GM18867 (cell line): ENCODE measurements around the gene PTPRJ.
"Not testable (repeated sequence)": the region's sequence is repeated elsewhere in the genome, so short reads cannot be mapped to it uniquely, and the experiment has no call there.

ENCODE experiments used
- ATAC-seq: cut with Tn5 transposase; IDR thresholded peaks from one replicate; pipeline ENCODE4 v1.9.1; 2021; ENCODE audit warnings: mild to moderate bottlenecking, moderate library complexity; ENCODE audit not compliant: unreplicated experiment

PTPRJ gene

DNA sequence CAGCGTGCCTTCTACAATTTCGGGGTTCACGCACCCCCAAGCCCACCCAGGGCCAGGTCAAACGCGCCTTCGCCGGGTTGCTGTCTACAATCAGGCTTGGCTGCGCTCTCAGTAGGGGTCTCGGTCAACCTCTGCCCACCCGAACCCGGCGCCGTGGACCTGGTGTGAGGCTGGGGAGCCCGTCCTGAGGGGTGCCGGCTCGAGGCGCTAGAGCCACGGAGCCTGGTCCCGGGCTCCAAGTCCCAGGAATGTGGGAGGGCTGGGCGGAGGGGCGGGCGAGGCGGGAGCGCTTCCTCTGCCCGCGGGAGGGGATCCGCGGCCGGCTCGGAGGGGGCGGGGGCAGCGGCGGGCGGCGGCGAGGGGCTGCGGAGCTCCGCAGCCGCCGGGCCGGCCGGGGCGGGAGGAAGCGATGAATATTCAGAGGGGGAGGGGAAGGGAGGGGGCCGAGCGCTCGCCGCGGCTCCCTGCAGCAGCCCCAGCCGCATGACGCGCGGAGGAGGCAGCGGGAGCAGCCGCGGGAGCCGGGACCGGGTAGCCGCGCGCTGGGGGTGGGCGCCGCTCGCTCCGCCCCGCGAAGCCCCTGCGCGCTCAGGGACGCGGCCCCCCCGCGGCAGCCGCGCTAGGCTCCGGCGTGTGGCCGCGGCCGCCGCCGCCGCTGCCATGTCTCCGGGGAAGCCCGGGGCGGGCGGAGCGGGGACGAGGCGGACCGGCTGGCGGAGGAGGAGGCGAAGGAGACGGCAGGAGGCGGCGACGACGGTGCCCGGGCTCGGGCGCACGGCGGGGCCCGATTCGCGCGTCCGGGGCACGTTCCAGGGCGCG lies at the start of gene PTPRJ:
PTPRJ (plus strand) TSS at position 472 of the 819 bp plus-strand sequence. CDS start 354 bp downstream, outside the sequence.
- peak; percentile 58 for ATAC-seq

DNA sequence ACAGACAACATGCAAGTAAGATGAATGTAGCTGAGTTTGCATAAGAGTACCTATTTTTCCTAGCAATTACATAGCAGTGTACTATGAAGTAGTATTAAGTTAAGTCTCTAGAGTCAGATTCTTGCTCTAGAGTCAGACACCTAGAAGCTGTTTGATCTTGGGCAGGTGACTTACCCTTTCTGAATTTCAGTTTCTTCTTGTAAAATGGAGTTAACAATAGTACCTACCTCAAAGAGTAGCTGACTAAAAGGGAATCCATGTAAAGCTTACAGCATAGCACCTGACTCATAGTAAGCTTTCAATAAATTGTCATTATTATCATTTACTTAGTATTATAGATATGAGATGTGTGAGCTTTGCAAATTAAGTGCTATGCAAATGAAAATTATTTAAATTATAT lies 47.8 kb upstream of the PTPRJ start:
- no peak for ATAC-seq

DNA sequence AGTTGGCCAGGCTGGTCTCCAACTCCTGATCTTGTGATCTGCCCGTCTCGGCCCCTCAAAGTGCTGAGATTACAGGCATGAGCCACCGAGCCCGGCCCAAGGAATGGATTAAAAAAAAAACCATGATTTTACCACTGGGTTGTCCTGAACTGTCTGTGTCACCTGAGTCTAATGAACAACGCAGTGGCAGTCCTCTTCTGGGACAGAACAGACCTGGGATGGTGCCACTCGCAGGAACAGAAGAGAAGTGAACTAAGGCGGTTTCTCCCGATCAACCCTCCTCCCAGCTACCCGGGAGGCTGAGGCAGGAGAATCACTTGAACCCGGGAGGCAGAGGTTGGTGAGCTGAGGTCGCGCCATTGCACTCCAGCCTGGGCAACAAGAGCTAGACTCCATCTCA lies 46.6 kb upstream of the PTPRJ start:
- ATAC-seq = not testable (repeated sequence)

DNA sequence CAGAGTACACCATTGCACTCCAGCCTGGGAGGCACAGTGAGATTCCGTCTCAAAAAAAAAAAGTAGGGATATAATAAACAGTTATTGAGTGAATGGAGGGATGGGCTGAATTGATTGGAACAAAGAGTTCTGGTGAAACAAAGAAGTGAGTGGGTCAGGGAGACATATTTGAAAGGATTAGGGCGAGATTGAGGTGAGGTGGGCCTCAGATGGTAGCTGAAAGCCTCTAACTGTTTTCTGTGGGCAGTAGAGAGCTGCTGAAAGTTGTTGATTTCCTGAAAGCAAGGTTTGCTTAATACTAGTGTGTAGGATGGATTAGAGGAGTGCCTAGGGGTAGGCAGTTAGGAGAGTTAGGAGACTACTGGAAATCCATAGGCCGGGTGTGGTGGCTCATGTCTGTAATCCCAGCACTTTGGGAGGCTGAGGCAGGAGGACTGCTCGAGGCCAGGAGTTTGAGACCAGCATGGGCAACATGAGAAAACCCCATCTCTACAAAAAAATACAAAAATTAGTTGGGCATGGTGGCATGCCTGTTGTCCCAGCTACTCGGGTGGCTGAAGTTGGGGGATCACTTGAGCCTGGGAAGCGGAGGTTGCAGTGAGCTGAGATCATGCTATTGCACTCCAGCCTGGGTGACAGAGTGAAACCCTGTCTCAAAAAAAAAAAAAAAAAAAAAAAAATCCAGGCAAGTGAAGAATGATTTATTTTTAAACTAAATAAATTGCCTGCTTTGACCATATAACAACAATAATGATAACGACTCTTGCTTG lies 41.4 kb upstream of the PTPRJ start:
- no peak for ATAC-seq

DNA sequence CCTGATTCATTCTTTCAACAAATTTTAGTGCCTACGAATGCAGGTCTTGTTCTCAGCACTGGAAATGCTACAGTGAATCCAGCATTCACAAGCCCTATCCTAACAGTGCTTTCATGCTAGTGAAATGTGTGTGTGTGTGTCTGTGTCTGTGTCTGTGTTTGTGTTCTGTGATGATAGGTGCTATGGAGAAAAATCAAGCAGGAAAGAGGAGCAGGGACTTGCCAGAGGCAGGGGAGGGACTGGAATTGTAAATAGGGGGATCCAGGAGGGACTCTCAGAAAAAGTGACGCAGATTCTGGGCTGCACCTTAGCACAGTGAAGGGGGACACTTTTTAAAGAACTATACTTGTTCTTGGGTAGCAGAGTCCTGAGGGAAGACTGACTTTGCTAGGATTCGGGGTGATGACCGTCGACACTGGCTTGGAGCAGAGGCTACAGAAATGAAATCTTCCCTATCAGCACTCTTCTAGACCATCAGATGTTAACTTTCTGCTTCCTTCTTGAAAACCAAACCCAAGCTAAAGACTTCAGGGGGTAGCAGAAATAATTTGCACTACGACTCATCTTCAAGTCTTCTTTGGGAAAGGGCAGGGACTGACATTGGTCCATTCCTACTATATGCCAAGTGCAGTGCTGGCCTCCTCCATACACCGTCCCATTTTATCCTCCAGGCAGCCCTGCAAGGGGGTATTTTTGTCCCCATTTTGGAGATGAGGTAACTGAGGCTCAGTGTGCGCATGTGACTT lies 39.3 kb upstream of the PTPRJ start:
- no peak for ATAC-seq

DNA sequence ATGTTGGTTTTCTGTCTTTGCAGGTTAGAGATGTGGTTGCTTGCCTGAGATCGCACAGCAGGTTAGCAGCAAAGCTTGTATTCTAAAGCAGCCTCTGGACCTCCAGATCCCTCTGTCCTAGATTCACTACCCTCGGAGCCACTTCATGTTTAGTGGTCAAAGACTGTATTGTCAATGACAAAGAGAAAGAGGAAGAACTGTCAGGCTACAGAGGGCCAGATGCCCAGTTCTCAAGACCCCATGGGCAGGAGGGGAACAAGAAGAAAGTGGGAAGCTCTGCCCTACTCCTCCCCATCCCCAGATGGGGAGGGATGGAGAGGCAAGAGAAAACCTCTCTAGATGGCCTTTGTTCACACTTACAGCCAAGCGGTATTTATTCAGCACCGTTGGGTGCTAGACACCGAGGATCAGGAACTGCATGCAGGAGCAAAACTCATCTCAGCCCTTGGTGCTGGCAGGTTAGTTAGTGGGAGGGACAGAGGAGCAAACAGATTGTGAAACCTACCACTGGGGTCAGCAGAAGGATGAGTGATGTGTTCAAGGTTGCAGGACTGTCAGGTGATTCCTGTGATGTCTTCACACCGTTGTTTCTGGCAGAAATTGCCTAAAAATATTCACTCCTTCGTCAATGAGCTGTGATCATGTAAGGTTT lies 38.3 kb upstream of the PTPRJ start:
- ATAC-seq = no peak

DNA sequence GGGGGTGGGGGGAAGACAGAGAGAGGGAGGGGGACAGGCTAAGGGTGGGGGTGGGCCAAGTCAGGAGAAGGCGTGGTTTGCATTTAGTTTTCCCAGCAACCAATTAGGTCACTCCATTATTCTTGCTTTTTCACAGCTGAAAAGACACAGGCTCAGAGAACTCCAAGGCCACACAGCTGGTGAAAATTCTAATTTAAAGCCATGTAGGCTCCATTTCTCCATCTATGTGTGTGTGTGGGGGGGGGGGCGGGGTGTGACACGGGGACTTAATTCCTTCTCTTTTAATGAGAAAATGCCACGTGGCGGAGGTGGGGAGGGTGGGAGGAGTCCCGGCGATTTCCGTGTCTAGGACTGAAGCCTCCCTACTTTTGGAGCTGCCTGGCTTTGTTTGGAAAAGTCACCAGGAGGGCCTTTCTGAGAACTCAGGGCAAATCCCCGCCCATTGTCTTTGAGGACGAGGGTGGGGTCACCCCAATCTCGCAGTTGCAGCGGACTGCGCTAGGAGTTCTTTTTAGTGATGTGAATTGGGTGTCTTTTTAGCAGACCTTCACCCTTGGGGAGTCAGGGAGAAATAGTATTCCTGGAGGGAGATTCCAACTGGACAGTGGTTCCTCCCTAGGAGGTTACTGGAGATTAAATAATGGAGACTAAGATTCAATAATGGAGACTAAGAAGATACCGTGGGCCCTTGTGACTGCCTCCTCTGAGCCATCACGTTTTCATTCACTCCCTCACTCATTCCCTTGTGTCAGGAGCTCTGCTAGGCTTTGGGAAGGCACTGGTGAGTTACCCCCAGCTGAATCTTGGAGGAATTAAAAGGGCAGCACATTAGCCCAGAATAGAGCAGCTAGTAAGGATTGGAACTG lies 36.4 kb upstream of the PTPRJ start:
- no peak for ATAC-seq

DNA sequence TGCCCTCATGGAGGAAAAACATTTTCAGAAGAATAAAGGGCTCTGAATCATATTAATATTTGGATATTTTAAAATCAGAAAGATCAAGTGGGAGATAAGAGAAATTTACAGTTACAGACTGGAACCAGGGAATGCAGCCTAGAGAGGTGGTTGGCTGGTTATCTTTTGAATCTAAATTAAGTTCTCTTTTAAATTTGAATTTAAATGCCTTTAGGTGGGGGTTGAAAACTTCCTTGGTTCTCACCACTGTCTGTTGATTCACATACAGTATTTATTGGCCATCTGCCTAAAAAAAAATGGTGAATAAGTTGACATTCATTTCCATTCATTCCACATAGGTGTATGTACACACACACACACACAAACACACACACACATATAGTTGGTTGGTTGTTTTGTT lies 35.7 kb upstream of the PTPRJ start:
- ATAC-seq = no peak

DNA sequence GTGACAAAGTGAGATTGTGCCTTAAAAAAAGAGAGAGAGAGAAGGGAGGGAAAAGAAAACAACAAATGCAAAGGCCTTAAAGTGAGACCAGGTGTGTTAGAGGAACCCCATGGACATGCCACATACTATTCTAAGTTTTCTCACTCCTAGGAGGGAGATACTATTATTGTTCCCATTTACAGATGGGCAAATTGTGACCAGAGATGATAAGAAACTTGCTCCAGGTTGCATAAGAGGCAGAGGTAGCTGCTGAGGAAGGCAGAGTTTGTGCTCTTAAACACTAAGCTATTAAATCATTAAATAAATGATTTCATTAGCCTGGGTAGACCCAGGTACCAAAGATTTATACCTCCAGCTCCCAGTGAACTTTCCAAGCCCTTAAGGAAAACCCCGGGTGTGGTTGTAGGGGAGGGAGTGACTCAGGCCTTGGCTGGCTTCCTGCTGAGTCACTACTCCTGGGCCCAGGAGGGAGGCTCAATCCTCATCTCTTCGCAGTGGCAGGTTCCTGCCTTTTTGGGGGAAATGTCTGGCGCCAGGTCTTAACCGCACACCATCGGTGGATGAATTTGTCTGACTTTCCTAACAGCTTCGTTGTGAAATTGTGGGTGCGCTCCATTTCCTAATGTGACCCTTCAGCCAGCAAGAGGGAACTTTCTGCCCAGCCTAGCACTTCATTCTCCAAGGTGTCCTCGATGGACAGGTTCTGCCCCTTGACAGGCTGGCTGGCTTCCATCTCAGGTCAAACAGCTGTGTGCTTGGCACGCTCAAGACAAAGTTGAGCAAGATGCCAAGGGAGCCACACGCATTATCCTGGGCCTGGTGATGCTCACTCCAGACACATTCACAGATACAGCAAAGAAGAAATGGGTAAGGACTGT lies 33.4 kb upstream of the PTPRJ start:
- no peak for ATAC-seq

DNA sequence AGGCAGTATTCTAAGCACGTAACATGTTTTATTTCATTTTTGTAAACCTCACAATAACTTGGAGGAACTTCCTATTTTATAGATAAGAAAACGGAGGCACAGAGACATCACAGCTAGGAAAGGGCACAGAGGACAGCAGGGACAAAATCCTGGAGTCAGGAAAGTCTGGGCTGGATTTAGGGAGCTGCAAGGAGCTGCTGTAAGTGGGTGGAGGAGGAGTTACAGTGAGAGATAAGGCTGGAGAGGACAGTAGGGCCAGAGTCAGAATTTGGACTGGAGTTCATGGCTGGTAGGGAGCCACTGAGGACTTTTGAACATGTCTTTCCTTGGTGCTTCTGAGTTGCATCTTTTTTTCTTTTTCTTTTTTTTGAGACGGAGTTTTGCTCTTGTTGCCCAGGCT lies 32.2 kb upstream of the PTPRJ start:
- ATAC-seq = no peak

DNA sequence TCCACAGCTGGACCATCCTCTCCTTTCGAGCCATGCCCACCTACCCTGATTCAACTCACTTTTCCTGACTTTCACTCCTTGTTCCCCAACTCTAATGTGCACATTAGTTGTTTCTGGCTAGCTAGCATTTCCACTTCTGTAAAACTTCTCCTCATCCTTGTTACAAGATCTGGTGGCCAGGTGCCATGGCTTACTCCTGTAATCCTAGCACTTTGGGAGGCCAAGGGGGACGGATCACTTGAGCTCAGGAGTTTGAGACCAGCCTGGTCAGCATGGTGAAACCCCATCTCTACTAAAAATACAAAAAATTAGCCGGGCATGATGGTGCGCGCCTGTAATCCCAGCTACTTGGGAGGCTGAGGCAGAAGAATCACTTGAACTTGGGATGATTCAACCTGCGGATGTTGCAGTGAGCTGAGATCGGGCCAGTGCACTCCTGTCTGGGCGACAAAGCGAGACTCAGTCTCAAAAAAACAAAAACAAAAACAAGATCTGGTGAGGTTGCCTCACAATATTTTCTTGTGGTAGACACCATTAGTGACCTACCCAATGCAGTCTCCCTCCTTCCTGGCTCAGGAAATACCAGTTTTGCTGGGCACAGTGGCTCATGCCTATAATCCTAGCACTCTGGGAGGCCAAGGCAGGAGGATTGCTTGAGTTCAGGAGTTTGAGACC lies 31.2 kb upstream of the PTPRJ start:
- not testable (repeated sequence) for ATAC-seq

DNA sequence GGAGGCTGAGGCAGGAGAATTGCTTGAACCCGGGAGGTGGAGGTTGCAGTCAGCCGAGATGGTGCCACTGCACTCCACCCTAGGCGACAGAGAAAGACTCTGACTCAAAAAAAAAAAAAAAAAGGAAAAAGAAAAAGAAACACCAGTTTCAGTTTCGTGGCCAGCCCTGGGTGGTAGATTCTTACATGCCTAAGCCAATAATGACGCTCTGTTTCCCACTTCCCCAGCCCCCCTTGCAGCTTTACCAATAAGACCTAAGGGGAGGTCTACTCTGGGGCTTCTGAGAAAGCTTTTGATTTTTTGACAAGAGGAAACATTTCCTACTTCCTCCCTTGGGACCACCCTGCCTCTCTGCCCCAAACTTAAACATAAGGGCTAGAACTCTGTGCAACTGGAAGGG lies 30.0 kb upstream of the PTPRJ start:
- ATAC-seq = peak; percentile 59

DNA sequence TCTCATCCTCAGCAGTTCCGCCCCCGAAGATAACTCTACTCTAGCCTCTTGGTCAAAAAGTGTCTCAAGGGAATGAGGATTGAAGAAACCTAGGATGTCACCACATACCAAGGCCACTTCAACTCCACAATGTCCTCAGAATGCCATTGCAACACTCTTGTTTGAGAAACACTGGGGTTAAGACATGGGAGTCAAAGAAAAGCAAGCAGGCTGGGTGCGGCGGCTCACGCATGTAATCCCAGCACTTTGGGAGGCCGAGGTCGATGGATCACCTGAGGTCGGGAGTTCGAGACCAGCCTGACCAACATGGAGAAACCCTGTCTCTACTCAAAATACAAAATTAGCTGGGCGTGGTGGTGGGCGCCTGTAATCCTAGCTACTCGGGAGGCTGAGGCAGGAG lies 28.9 kb upstream of the PTPRJ start:
- not testable (repeated sequence) for ATAC-seq

DNA sequence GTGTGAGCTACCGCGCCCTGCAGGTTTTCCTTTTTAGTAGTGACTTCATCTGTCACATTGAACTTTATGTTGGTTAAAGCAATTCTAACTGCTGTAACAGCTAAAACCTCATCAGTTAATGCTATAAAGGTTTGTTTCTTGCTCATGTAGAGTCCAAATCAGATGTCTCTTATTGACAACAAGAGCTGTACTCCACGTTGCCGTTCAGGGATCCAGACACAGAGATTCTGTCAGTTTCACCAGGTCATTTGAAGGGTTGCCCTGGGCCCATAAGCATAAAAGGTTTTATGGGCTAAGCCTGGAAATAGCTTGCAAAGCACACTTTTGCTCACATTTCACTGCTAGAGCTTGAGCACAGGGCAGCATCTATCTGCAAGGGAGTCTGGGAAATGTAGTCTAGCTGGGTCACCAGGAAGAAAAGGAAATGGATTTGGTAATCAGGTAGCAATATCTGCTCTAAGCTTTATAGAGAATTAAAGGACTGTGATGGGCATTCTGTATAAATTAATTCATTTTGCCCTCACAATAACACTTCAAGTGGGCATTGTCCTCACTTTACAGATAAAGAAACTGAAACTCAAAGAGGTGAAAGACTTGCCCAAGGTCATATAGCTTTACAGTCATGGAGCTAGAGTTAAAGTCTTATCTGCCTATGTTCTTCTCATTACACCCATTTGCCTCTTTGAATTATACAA lies 25.2 kb upstream of the PTPRJ start:
- no peak for ATAC-seq

DNA sequence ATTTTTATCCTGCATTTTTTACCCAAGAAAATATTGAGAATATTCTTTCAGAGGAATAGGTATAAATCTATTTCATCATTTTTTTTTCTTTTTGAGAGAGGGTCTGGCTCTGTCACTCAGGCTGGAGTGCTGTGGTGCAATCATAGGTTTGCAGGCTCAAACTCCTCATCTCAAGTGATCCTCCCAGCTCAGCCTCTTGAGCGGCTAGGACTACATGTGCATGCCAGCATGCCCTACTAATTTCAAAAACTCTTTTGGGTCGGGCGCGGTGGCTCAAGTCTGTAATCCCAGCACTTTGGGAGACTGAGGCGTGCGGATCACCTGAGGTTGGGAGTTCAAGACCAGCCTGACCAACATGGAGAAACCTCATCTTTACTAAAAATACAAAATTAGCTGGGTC lies 20.3 kb upstream of the PTPRJ start:
- ATAC-seq = no peak

DNA sequence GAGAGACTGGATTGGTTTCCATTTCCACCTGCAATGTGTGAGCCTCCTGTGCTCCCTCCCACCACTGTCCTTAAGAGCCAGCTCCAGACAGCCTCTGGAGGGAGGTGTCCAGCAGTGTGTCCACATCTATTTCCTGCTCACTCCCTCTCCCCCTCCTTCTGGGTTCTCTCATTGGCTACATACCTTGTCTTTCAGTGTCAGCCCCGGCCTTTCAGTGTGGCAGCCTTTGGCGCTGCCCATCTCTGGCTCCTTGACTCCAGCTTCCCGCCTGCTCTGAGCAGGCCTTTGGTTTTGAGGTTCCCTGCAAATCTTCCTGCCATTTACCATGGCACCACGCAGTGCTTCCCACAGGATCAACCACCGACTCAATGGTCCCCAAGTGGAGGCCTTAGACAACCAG lies 19.0 kb upstream of the PTPRJ start:
- ATAC-seq = no peak

DNA sequence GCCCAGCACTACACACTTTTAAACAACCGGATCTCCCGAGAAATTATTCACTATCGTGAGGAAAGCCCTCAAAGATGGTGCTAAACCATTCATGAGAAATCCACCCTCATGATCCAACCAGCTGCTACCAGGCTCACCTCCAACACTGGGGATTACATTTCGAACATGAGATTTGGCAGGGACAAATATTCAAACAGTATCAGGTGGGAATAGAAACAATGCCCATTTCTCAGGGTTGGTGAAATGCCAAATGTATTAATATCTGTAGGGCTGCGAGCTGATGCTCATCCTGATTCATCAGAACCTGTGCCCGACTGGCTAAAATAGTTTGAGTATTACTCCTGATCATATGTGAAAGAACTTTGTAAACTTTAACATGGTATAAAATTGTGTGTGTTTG lies 15.8 kb upstream of the PTPRJ start:
- no peak for ATAC-seq
